Astrocyte (in vitro differentiated cells and primary cell): Measurements from ENCODE around the gene RPP14. TPM values are rescaled to one million over a fixed set of nuclear protein-coding genes. Genes with fewer than 3 reads are reported as not detected.

Experiments
- DNase-seq: peaks from one replicate; pipeline ENCODE4 v3.0.0-alpha.2; 2010; ENCODE audit warnings: low read depth
- FAIRE-seq: peaks from 2 replicates; lab custom pipeline; 2011; peaks lifted over from hg19 to GRCh38; lab: Jason Lieb, UNC
- H2AFZ ChIP-seq: 2 replicates; pipeline ENCODE4 v1.6.0; 2012; ENCODE audit warnings: low read depth, low read length, inconsistent platforms
- H3K27ac ChIP-seq: 2 replicates; pipeline ENCODE4 v1.5.1; 2011; ENCODE audit warnings: low read depth, low read length, inconsistent platforms
- H3K27me3 ChIP-seq: 2 replicates; pipeline ENCODE4 v1.6.0; 2011; ENCODE audit warnings: low read length, inconsistent platforms; ENCODE audit not compliant: insufficient read depth
- H3K36me3 ChIP-seq: 2 replicates; pipeline ENCODE4 v1.5.1; 2011; ENCODE audit warnings: low read length, inconsistent platforms; ENCODE audit not compliant: insufficient read depth
- H3K4me1 ChIP-seq: 2 replicates; pipeline ENCODE4 v1.5.1; 2011; ENCODE audit warnings: low read length, inconsistent platforms; ENCODE audit not compliant: insufficient read depth
- H3K4me2 ChIP-seq: 2 replicates; pipeline ENCODE4 v1.6.0; 2012; ENCODE audit warnings: low read length, inconsistent platforms
- H3K4me3 ChIP-seq: 2 replicates; pipeline ENCODE4 v1.5.1; 2011; ENCODE audit warnings: low read depth, mild to moderate bottlenecking, low read length, inconsistent platforms; ENCODE audit not compliant: insufficient read depth
- H3K79me2 ChIP-seq: 2 replicates; pipeline ENCODE4 v1.6.0; 2012; ENCODE audit warnings: mild to moderate bottlenecking, low read length, inconsistent platforms; ENCODE audit not compliant: insufficient read depth
- H3K9ac ChIP-seq: 2 replicates; pipeline ENCODE4 v1.6.0; 2012; ENCODE audit warnings: mild to moderate bottlenecking, low read length, inconsistent platforms
- H3K9me3 ChIP-seq: 2 replicates; pipeline ENCODE4 v1.5.1; 2012; ENCODE audit warnings: low read depth, mild to moderate bottlenecking, low read length, inconsistent platforms; ENCODE audit not compliant: insufficient read depth
- H4K20me1 ChIP-seq: 2 replicates; pipeline ENCODE4 v1.6.0; 2012; ENCODE audit warnings: low read length, inconsistent platforms; ENCODE audit not compliant: insufficient read depth
- H3K27ac Mint-ChIP-seq: one replicate; pipeline ENCODE4 v1.8.0; 2021; ENCODE audit warnings: mild to moderate bottlenecking, mixed read lengths; ENCODE audit not compliant: unreplicated experiment
- H3K27me3 Mint-ChIP-seq: one replicate; pipeline ENCODE4 v1.8.0; 2021; ENCODE audit warnings: low read depth, mixed read lengths; ENCODE audit not compliant: unreplicated experiment
- H3K36me3 Mint-ChIP-seq: one replicate; pipeline ENCODE4 v1.8.0; 2021; ENCODE audit warnings: low read depth, mixed read lengths; ENCODE audit not compliant: unreplicated experiment
- H3K4me1 Mint-ChIP-seq: one replicate; pipeline ENCODE4 v1.8.0; 2021; ENCODE audit warnings: low read depth, mixed read lengths; ENCODE audit not compliant: unreplicated experiment
- H3K4me3 Mint-ChIP-seq: one replicate; pipeline ENCODE4 v1.8.0; 2021; ENCODE audit warnings: mild to moderate bottlenecking, moderate library complexity, mixed read lengths; ENCODE audit not compliant: unreplicated experiment
- H3K9me3 Mint-ChIP-seq: one replicate; pipeline ENCODE4 v1.8.0; 2021; ENCODE audit warnings: mild to moderate bottlenecking, mixed read lengths; ENCODE audit not compliant: unreplicated experiment
- EZH2 ChIP-seq: IDR thresholded peaks from 2 replicates; pipeline ENCODE4 v1.6.1; 2012; ENCODE audit warnings: mild to moderate bottlenecking, low read length, inconsistent platforms; ENCODE audit not compliant: insufficient read depth
- total RNA-seq: library from RNA; stranded (reverse); gene quantifications from 2 replicates; pipeline ENCODE4 v1.2.1, GENCODE V29; 2021
- TF ChIP-seq, protein P1 (sequence below): IDR thresholded peaks from 2 replicates; pipeline ENCODE4 v1.5.1; 2011; ENCODE audit warnings: low read depth, mild to moderate bottlenecking, inconsistent platforms, low read length, moderate library complexity; ENCODE audit not compliant: insufficient read depth

RPP14 gene
- total RNA-seq, 1 donor from 2014 or later = 22.2 TPM

DNA sequence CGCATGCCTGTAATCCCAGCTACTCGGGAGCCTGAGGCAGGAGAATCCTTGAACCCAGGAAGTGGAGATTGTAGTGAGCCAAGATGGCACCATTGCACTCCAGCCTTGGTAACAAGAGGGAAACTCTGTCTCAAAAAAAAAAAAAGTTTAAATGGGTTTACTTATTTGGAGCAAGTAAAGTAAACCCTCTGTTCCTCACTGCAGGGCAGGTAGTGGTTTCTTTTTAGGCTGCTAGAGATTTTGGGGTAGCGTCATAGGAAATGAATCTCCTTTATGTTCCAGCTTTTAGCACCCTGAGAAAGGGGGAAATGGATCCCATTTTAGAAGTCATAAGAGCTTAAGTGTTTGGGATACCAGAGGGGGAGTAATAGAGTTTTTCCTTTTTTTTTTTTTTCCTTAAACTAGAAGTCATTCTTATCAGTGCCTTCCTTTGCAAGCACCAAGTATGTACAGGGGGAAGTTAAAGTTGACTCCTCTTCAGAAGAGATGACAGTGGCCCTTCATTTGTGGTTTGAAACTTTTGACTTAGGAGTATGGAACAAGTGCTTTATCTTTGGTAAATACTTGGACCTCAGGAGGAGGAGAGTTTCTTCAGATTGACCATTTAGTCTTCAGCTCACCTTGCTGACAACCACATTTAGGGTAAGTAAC, 34.7 kb downstream of the RPP14 start:
- TF ChIP-seq, protein P1, sequence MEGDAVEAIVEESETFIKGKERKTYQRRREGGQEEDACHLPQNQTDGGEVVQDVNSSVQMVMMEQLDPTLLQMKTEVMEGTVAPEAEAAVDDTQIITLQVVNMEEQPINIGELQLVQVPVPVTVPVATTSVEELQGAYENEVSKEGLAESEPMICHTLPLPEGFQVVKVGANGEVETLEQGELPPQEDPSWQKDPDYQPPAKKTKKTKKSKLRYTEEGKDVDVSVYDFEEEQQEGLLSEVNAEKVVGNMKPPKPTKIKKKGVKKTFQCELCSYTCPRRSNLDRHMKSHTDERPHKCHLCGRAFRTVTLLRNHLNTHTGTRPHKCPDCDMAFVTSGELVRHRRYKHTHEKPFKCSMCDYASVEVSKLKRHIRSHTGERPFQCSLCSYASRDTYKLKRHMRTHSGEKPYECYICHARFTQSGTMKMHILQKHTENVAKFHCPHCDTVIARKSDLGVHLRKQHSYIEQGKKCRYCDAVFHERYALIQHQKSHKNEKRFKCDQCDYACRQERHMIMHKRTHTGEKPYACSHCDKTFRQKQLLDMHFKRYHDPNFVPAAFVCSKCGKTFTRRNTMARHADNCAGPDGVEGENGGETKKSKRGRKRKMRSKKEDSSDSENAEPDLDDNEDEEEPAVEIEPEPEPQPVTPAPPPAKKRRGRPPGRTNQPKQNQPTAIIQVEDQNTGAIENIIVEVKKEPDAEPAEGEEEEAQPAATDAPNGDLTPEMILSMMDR = no peak
- TF ChIP-seq EZH2 = no peak
- H3K9me3 Mint-ChIP-seq = no peaks in the 10 kb centered on the region
- peaks cover 10% of the 10 kb centered on the region for H3K4me1 ChIP-seq
- H4K20me1 ChIP-seq = peaks cover 19% of the 10 kb centered on the region
- no peaks in the 10 kb centered on the region for H3K36me3 ChIP-seq
- H3K4me3 ChIP-seq = no peak overlapping the region
- H3K79me2 ChIP-seq = peaks cover 30% of the 10 kb centered on the region
- H3K27ac Mint-ChIP-seq = no peak overlapping the region
- H3K27me3 Mint-ChIP-seq = no peaks in the 10 kb centered on the region
- no peak overlapping the region for H3K27ac ChIP-seq
- FAIRE-seq (no peak), DNase-seq (no peak)
- no peak overlapping the region for H3K4me2 ChIP-seq
- no peaks in the 10 kb centered on the region for H3K27me3 ChIP-seq
- no peaks in the 10 kb centered on the region for H3K9me3 ChIP-seq
- no peak overlapping the region for H3K9ac ChIP-seq
- no peak overlapping the region for H3K4me3 Mint-ChIP-seq
- peaks cover 7% of the 10 kb centered on the region for H3K36me3 Mint-ChIP-seq
- H3K4me1 Mint-ChIP-seq = peaks cover 20% of the 10 kb centered on the region
- H2AFZ ChIP-seq = no peak overlapping the region

DNA sequence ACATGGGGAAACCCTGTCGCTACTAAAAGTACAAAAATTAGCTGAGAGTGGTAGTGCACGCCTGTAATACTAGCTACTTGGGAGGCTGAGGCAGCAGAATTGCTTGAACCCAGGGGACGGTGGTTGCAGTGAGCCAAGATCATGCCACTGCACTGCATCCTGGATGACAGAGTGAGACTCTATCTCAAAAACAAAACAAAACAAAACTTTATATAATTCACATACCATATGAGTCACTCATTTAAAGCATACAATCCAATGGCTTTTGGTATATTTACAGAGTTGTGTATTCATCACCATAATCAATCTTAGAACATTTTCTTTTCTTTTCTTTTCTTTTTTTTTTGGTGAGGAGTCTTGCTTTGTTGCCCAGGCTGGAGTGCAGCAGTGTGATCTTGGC, 35.3 kb downstream of the RPP14 start:
- Histone ChIP-seq H3K27me3 (no peaks in the 10 kb centered on the region), H3K4me2 (no peak overlapping the region), H3K4me1 (peaks cover 6% of the 10 kb centered on the region), H2AFZ (no peak overlapping the region), H4K20me1 (peaks cover 24% of the 10 kb centered on the region), H3K4me3 (no peak overlapping the region), H3K9me3 (no peaks in the 10 kb centered on the region), H3K79me2 (peaks cover 36% of the 10 kb centered on the region), H3K9ac (no peak overlapping the region), H3K27ac (no peak overlapping the region), H3K36me3 (no peaks in the 10 kb centered on the region)
- TF ChIP-seq, protein P1 = no peak
- no peak for TF ChIP-seq EZH2
- no peak for DNase-seq
- peaks cover 15% of the 10 kb centered on the region for H3K4me1 Mint-ChIP-seq
- no peaks in the 10 kb centered on the region for H3K9me3 Mint-ChIP-seq
- H3K27me3 Mint-ChIP-seq = no peaks in the 10 kb centered on the region
- H3K4me3 Mint-ChIP-seq = no peak overlapping the region
- no peak for FAIRE-seq
- no peak overlapping the region for H3K27ac Mint-ChIP-seq
- H3K36me3 Mint-ChIP-seq = peaks cover 7% of the 10 kb centered on the region

GRCh38 chr3:58342676-58343075, 36.6 kb downstream of the RPP14 start:
- Histone ChIP-seq H3K4me3 (no peak overlapping the region), H3K4me1 (peaks cover 5% of the 10 kb centered on the region), H3K9ac (no peak overlapping the region), H3K4me2 (no peak overlapping the region), H3K36me3 (no peaks in the 10 kb centered on the region), H3K27me3 (no peaks in the 10 kb centered on the region), H3K79me2 (peaks cover 35% of the 10 kb centered on the region), H2AFZ (no peak overlapping the region), H3K27ac (no peak overlapping the region), H4K20me1 (peaks cover 20% of the 10 kb centered on the region), H3K9me3 (no peaks in the 10 kb centered on the region)
- Mint-ChIP-seq H3K4me3 (no peak overlapping the region), H3K4me1 (peaks cover 15% of the 10 kb centered on the region), H3K27me3 (no peaks in the 10 kb centered on the region), H3K36me3 (peaks cover 7% of the 10 kb centered on the region), H3K9me3 (no peaks in the 10 kb centered on the region), H3K27ac (no peak overlapping the region)
- no peak for TF ChIP-seq EZH2
- TF ChIP-seq, protein P1 = no peak
- FAIRE-seq = no peak
- no peak for DNase-seq
